Suprapubic skin (tissue), 4 donors: ENCODE results near the gene DRD2. TPM values are rescaled to one million over a fixed set of nuclear protein-coding genes. Genes with fewer than 3 reads are reported as not detected.

Source experiments
- DNase-seq, 2 donors: peaks; one replicate each; pipeline ENCODE4 v3.0.0-alpha.2; 2019; ENCODE audit warnings: low spot score in 2 of 2
- H3K27ac ChIP-seq: fragments of 200-600 bp; sonication (generic); one replicate; pipeline ENCODE4 v1.5.1; 2019
- H3K27me3 ChIP-seq: fragments of 200-600 bp; sonication (generic); one replicate; pipeline ENCODE4 v1.5.1; 2019
- H3K36me3 ChIP-seq: fragments of 200-600 bp; sonication (generic); one replicate; pipeline ENCODE4 v1.5.1; 2019
- H3K4me1 ChIP-seq: fragments of 200-600 bp; sonication (generic); one replicate; pipeline ENCODE4 v1.5.1; 2019
- H3K4me3 ChIP-seq: fragments of 200-600 bp; sonication (generic); one replicate; pipeline ENCODE4 v1.5.1; 2019; ENCODE audit warnings: mild to moderate bottlenecking
- H3K9me3 ChIP-seq: fragments of 200-600 bp; sonication (generic); one replicate; pipeline ENCODE4 v1.5.1; 2019
- CTCF ChIP-seq, 2 donors: fragments of 200-600 bp in 1 of 2; fragments of 450-650 bp in 1 of 2; sonication (generic) in 1 of 2; IDR thresholded peaks; one replicate each; pipeline ENCODE4 v1.5.1; 2016 to 2019; ENCODE audit warnings: antibody characterized with exemption in 2 of 2, mild to moderate bottlenecking in 1 of 2, moderate library complexity in 1 of 2
- EP300 ChIP-seq: sonication (generic); formaldehyde crosslinking; IDR thresholded peaks from one replicate; pipeline ENCODE4 v1.6.1; 2017; ENCODE audit warnings: antibody characterized with exemption
- POLR2A ChIP-seq, 2 donors: fragments of 450-650 bp; IDR thresholded peaks; one replicate each; pipeline ENCODE4 v1.6.1; 2017; ENCODE audit warnings: antibody characterized with exemption in 2 of 2, mild to moderate bottlenecking in 2 of 2, moderate library complexity in 2 of 2
- POLR2AphosphoS5 ChIP-seq, 3 donors: sonication (generic); formaldehyde crosslinking; IDR thresholded peaks; one replicate each; pipeline ENCODE4 v1.6.1; 2017; ENCODE audit warnings: antibody characterized with exemption in 3 of 3
- WGBS: methylation state at CpG from one replicate; pipeline ENCODE4 v1.1.5; 2018; 5-methylcytosine and 5-hydroxymethylcytosine counted together
- total RNA-seq, 4 donors: library from RNA; depleted of rRNA; stranded (reverse); fragments of >200 nt; gene quantifications; one replicate each; pipeline ENCODE4 v1.1.0, GENCODE V29; 2016

DRD2 gene
- total RNA-seq, 4 donors from 2014 or later, result 0.16 to 1.8 TPM; not detected in 2

GRCh38 chr11:113470233-113470632 lies 5.0 kb downstream of the DRD2 start:
- H3K4me1 ChIP-seq, result peaks cover 9% of the 10 kb centered on the region
- TF ChIP-seq CTCF (IDR thresholded peaks at IDR 0.05) (no peak), POLR2A (IDR thresholded peaks at IDR 0.05) (no peak), POLR2AphosphoS5 (IDR thresholded peaks at IDR 0.05) (no peak), EP300 (no peak)
- peaks cover 40% of the 10 kb centered on the region for H3K27me3 ChIP-seq
- no peaks in the 10 kb centered on the region for H3K36me3 ChIP-seq
- no peak overlapping the region for H3K4me3 ChIP-seq
- no peaks in the 10 kb centered on the region for H3K9me3 ChIP-seq
- DNase-seq, result no peak
- WGBS, result 36% methylated on average over 5 of the region's 5 CpGs
- no peak overlapping the region for H3K27ac ChIP-seq

GRCh38 chr11:113468726-113469345 lies 6.4 kb downstream of the DRD2 start:
- Histone ChIP-seq H3K36me3 (no peaks in the 10 kb centered on the region), H3K4me1 (no peaks in the 10 kb centered on the region), H3K9me3 (no peaks in the 10 kb centered on the region), H3K27ac (no peak overlapping the region), H3K4me3 (no peak overlapping the region), H3K27me3 (peaks cover 26% of the 10 kb centered on the region)
- 72% methylated on average over 8 of the region's 8 CpGs for WGBS
- DNase-seq, result no peak
- TF ChIP-seq CTCF (IDR thresholded peaks at IDR 0.05), result no peak
- TF ChIP-seq POLR2A (IDR thresholded peaks at IDR 0.05), result no peak
- no peak for TF ChIP-seq POLR2AphosphoS5 (IDR thresholded peaks at IDR 0.05)
- TF ChIP-seq EP300, result no peak

- 56% methylated on average over 2 of the region's 2 CpGs for WGBS
- Histone ChIP-seq H3K36me3 (no peaks in the 10 kb centered on the region), H3K27ac (no peak overlapping the region), H3K9me3 (no peaks in the 10 kb centered on the region), H3K4me3 (no peak overlapping the region), H3K27me3 (peaks cover 17% of the 10 kb centered on the region), H3K4me1 (no peaks in the 10 kb centered on the region)
- DNase-seq, result no peak
- TF ChIP-seq POLR2AphosphoS5 (IDR thresholded peaks at IDR 0.05) (no peak), EP300 (no peak), CTCF (IDR thresholded peaks at IDR 0.05) (no peak)
These were observed 7.7 kb downstream of the DRD2 start for GRCh38 chr11:113467545-113467944.

DNA sequence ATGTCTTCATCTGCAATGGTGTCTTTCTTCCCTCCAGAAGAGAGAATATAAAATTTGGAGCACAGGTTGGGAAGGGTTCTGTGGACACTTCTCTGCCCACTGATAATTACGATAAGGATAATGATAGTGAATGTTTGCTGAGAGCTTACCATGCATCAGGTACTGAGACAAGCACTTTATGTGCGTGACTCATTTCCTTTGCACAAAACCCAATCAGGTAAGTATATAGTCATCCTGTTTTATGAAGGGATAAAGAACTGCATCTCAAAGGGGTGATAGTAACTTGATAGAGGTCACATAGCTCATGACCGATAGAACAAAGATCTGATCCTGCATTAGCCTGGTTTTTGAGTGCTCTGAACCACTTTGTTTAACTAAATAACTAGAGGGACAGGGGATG lies 9.4 kb downstream of the DRD2 start:
- Histone ChIP-seq H3K27me3 (peaks cover 13% of the 10 kb centered on the region), H3K4me3 (no peak overlapping the region), H3K27ac (no peak overlapping the region), H3K4me1 (no peaks in the 10 kb centered on the region), H3K9me3 (no peaks in the 10 kb centered on the region), H3K36me3 (no peaks in the 10 kb centered on the region)
- TF ChIP-seq CTCF (IDR thresholded peaks at IDR 0.05) (no peak), EP300 (no peak), POLR2AphosphoS5 (IDR thresholded peaks at IDR 0.05) (no peak), POLR2A (IDR thresholded peaks at IDR 0.05) (no peak)
- DNase-seq, result no peak
- WGBS, result 95% methylated on average over 3 of the region's 3 CpGs

- TF ChIP-seq POLR2A (IDR thresholded peaks at IDR 0.05), result no peak
- no peak for TF ChIP-seq CTCF (IDR thresholded peaks at IDR 0.05)
- no peak for TF ChIP-seq POLR2AphosphoS5 (IDR thresholded peaks at IDR 0.05)
- no peak for TF ChIP-seq EP300
- no peak overlapping the region for H3K4me3 ChIP-seq
These were observed 10.8 kb downstream of the DRD2 start for GRCh38 chr11:113464416-113464815.

More at GRCh38 chr11:113464416-113464815, 10.8 kb downstream of the DRD2 start:
- peaks cover 4% of the 10 kb centered on the region for H3K27me3 ChIP-seq
- WGBS, result 82% methylated on average over 2 of the region's 2 CpGs
- no peaks in the 10 kb centered on the region for H3K4me1 ChIP-seq
- no peak for DNase-seq
- H3K27ac ChIP-seq, result no peak overlapping the region
- no peaks in the 10 kb centered on the region for H3K36me3 ChIP-seq
- H3K9me3 ChIP-seq, result no peaks in the 10 kb centered on the region
